H9 (cell line): Measurements from ENCODE around the gene PPP1R13B. TPM values are rescaled to one million over a fixed set of nuclear protein-coding genes. Genes with fewer than 3 reads are reported as not detected.

Experiments
- DNase-seq: peaks from one replicate; pipeline ENCODE4 v3.0.0-alpha.2; 2017
- H2AFZ ChIP-seq: one replicate; pipeline ENCODE4 v1.6.1; 2013; ENCODE audit warnings: mild to moderate bottlenecking, low read length, control low read depth, moderate library complexity
- H2AK5ac ChIP-seq: 2 replicates; pipeline ENCODE4 v1.6.1; 2013; ENCODE audit warnings: low read length, control low read depth, mixed read lengths; ENCODE audit not compliant: insufficient read length
- H2BK120ac ChIP-seq: one replicate; pipeline ENCODE4 v1.6.1; 2013; ENCODE audit warnings: low read depth, mild to moderate bottlenecking, low read length, control low read depth, inconsistent platforms; ENCODE audit not compliant: poor library complexity, severe bottlenecking
- H2BK12ac ChIP-seq: 2 replicates; pipeline ENCODE4 v1.6.1; 2013; ENCODE audit warnings: low read length, control low read depth, mixed read lengths, low read depth; ENCODE audit not compliant: insufficient read length
- H2BK15ac ChIP-seq: 2 replicates; pipeline ENCODE4 v1.6.1; 2013; ENCODE audit warnings: low read depth, low read length, control low read depth
- H2BK20ac ChIP-seq: one replicate; pipeline ENCODE4 v1.6.1; 2013; ENCODE audit warnings: low read depth, mild to moderate bottlenecking, low read length, control low read depth, inconsistent platforms; ENCODE audit not compliant: poor library complexity, severe bottlenecking
- H2BK5ac ChIP-seq: 2 replicates; pipeline ENCODE4 v1.6.1; 2013; ENCODE audit warnings: low read length, control low read depth, mixed read lengths; ENCODE audit not compliant: insufficient read length
- H3K14ac ChIP-seq: 2 replicates; pipeline ENCODE4 v1.6.1; 2013; ENCODE audit warnings: low read length, control low read depth; ENCODE audit not compliant: insufficient read depth
- H3K18ac ChIP-seq: 2 replicates; pipeline ENCODE4 v1.6.1; 2013; ENCODE audit warnings: low read depth, mild to moderate bottlenecking, mixed read lengths, low read length, control low read depth; ENCODE audit not compliant: insufficient read length
- H3K23ac ChIP-seq: 2 replicates; pipeline ENCODE4 v1.6.1; 2013; ENCODE audit warnings: low read length, control low read depth, mixed read lengths, low read depth; ENCODE audit not compliant: insufficient read length
- H3K23me2 ChIP-seq: 2 replicates; pipeline ENCODE4 v1.6.1; 2013; ENCODE audit warnings: low read depth, mild to moderate bottlenecking, mixed read lengths, low read length, control low read depth; ENCODE audit not compliant: insufficient read length, poor library complexity, severe bottlenecking
- H3K27ac ChIP-seq: 2 replicates; pipeline ENCODE4 v1.5.1; 2013; ENCODE audit warnings: low read length, control low read depth, mixed read lengths, low read depth; ENCODE audit not compliant: insufficient read length
- H3K27me3 ChIP-seq: 2 replicates; pipeline ENCODE4 v1.6.1; 2013; ENCODE audit warnings: low read length, control low read depth, inconsistent platforms; ENCODE audit not compliant: insufficient read depth
- H3K4ac ChIP-seq: 2 replicates; pipeline ENCODE4 v1.6.1; 2013; ENCODE audit warnings: low read depth, mild to moderate bottlenecking, control low read depth, inconsistent platforms, low read length, moderate library complexity
- H3K4me1 ChIP-seq: 2 replicates; pipeline ENCODE4 v1.6.1; 2013; ENCODE audit warnings: low read length, control low read depth, inconsistent platforms; ENCODE audit not compliant: insufficient read depth
- H3K4me2 ChIP-seq: 2 replicates; pipeline ENCODE4 v1.6.1; 2013; ENCODE audit warnings: low read length, control low read depth, mixed read lengths; ENCODE audit not compliant: insufficient read length, insufficient read depth
- H3K56ac ChIP-seq: 2 replicates; pipeline ENCODE4 v1.6.1; 2013; ENCODE audit warnings: low read depth, mild to moderate bottlenecking, mixed read lengths, low read length, control low read depth; ENCODE audit not compliant: insufficient read length
- H3K79me1 ChIP-seq: 2 replicates; pipeline ENCODE4 v1.6.1; 2013; ENCODE audit warnings: low read depth, mild to moderate bottlenecking, moderate library complexity, low read length, control low read depth, inconsistent platforms; ENCODE audit not compliant: insufficient read depth, poor library complexity, severe bottlenecking
- H3K79me2 ChIP-seq: 2 replicates; pipeline ENCODE4 v1.6.1; 2013; ENCODE audit warnings: low read length, control low read depth, inconsistent platforms; ENCODE audit not compliant: insufficient read depth
- H3K9ac ChIP-seq: 2 replicates; pipeline ENCODE4 v1.6.1; 2013; ENCODE audit warnings: low read length, control low read depth, mixed read lengths; ENCODE audit not compliant: insufficient read length; ENCODE audit errors: extremely low read depth
- H3K9me3 ChIP-seq: one replicate; pipeline ENCODE4 v1.6.1; 2013; ENCODE audit warnings: low read depth, low read length, inconsistent platforms; ENCODE audit not compliant: control insufficient read depth
- H3T11ph ChIP-seq: one replicate; pipeline ENCODE4 v1.6.1; 2013; ENCODE audit warnings: mild to moderate bottlenecking, low read length, control low read depth, inconsistent platforms
- H4K20me1 ChIP-seq: one replicate; pipeline ENCODE4 v1.6.1; 2013; ENCODE audit not compliant: control insufficient read depth, insufficient read length, insufficient read depth
- H4K5ac ChIP-seq: 2 replicates; pipeline ENCODE4 v1.6.1; 2013; ENCODE audit warnings: low read depth, mild to moderate bottlenecking, mixed read lengths, low read length, control low read depth; ENCODE audit not compliant: insufficient read length
- H4K8ac ChIP-seq: replicated peaks from 2 replicates; pipeline ENCODE4 v1.6.1; 2013; ENCODE audit warnings: low read length, control low read depth, mixed read lengths, low read depth; ENCODE audit not compliant: insufficient read length
- H4K91ac ChIP-seq: 2 replicates; pipeline ENCODE4 v1.6.1; 2013; ENCODE audit warnings: low read depth, mild to moderate bottlenecking, moderate library complexity, mixed read lengths, low read length, control low read depth; ENCODE audit not compliant: insufficient read length
- H3K27ac Mint-ChIP-seq, 3 experiments: 2 replicates in 2 of 3; 3 replicates in 1 of 3; pipeline ENCODE4 v1.8.0; 2020 to 2021; ENCODE audit warnings: mixed read lengths in 3 of 3, mild to moderate bottlenecking in 1 of 3, moderate library complexity in 1 of 3
- H3K27me3 Mint-ChIP-seq: 2 replicates; pipeline ENCODE4 v1.8.0; 2021; ENCODE audit warnings: low read depth, mild to moderate bottlenecking, moderate library complexity, mixed read lengths
- H3K36me3 Mint-ChIP-seq, 3 experiments: 2 replicates in 2 of 3; 3 replicates in 1 of 3; pipeline ENCODE4 v1.8.0; 2020 to 2021; ENCODE audit warnings: low read depth in 3 of 3, mixed read lengths in 3 of 3; ENCODE audit not compliant: insufficient read depth in 1 of 3
- H3K4me1 Mint-ChIP-seq, 2 experiments: 2 replicates each; pipeline ENCODE4 v1.8.0; 2020; ENCODE audit warnings: mixed read lengths in 2 of 2
- H3K4me3 Mint-ChIP-seq, 2 experiments: 2 replicates in 1 of 2; 3 replicates in 1 of 2; pipeline ENCODE4 v1.8.0; 2020 to 2021; ENCODE audit warnings: mild to moderate bottlenecking in 2 of 2, mixed read lengths in 2 of 2, moderate library complexity in 1 of 2
- H3K9me3 Mint-ChIP-seq, 2 experiments: 2 replicates in 1 of 2; 3 replicates in 1 of 2; pipeline ENCODE4 v1.8.0; 2020; ENCODE audit warnings: mild to moderate bottlenecking in 2 of 2, mixed read lengths in 2 of 2, moderate library complexity in 1 of 2
- WGBS: extraction: QIAGEN DNeasy Blood & Tissue Kit; methylation state at CpG from one replicate; pipeline ENCODE4 v1.1.7; 2013; ENCODE audit warnings: missing lambda C conversion rate, low lambda C conversion rate, mixed read lengths; ENCODE audit not compliant: insufficient read length; ENCODE audit errors: extremely low coverage; 5-methylcytosine and 5-hydroxymethylcytosine counted together
- total RNA-seq: library from RNA; stranded (reverse); gene quantifications from 2 replicates; pipeline ENCODE4 v1.2.1, GENCODE V29; 2021
- TF ChIP-seq, protein P1 (sequence below): fragments of 200-600 bp; sonication (generic); conservative IDR thresholded peaks from 3 replicates; pipeline ENCODE4 v1.8.0; 2021; ENCODE audit warnings: antibody characterized with exemption, mild to moderate bottlenecking

PPP1R13B gene
- total RNA-seq, 1 experiment from 2014 or later, result 6.0 TPM

GRCh38 chr14:103742499-103743255 lies 104.7 kb downstream of the PPP1R13B start:
- H3K27me3 ChIP-seq, result no peaks in the 10 kb centered on the region
- H2AFZ ChIP-seq, result no peak overlapping the region
- Mint-ChIP-seq H3K9me3 (no peaks in the 10 kb centered on the region), H3K27me3 (no peaks in the 10 kb centered on the region), H3K4me3 (no peak overlapping the region; a peak in 1 of 5 replicates), H3K4me1 (peaks cover 16 to 19% of the 10 kb centered on the region in 2 experiments), H3K27ac (peak overlapping the region; percentile 39 to 55 (median 47); a peak in 2 of 7 replicates), H3K36me3 (peaks cover 3 to 18% (median 10%) of the 10 kb centered on the region in 3 experiments; a peak in 6 of 7 replicates)
- DNase-seq, result no peak
- no peak overlapping the region for H3K18ac ChIP-seq
- H2AK5ac ChIP-seq, result no peak overlapping the region
- WGBS, result no CpG with 5 or more reads among the region's 14 CpGs
- no peaks in the 10 kb centered on the region for H4K20me1 ChIP-seq
- no peaks in the 10 kb centered on the region for H3K79me2 ChIP-seq
- H3K14ac ChIP-seq, result no peak overlapping the region
- no peaks in the 10 kb centered on the region for H3K79me1 ChIP-seq
- H4K91ac ChIP-seq, result no peak overlapping the region
- H3K23ac ChIP-seq, result no peak overlapping the region
- H3K9me3 ChIP-seq, result no peaks in the 10 kb centered on the region
- H3K4me2 ChIP-seq, result no peak overlapping the region
- no peak overlapping the region for H2BK20ac ChIP-seq
- TF ChIP-seq, protein P1, sequence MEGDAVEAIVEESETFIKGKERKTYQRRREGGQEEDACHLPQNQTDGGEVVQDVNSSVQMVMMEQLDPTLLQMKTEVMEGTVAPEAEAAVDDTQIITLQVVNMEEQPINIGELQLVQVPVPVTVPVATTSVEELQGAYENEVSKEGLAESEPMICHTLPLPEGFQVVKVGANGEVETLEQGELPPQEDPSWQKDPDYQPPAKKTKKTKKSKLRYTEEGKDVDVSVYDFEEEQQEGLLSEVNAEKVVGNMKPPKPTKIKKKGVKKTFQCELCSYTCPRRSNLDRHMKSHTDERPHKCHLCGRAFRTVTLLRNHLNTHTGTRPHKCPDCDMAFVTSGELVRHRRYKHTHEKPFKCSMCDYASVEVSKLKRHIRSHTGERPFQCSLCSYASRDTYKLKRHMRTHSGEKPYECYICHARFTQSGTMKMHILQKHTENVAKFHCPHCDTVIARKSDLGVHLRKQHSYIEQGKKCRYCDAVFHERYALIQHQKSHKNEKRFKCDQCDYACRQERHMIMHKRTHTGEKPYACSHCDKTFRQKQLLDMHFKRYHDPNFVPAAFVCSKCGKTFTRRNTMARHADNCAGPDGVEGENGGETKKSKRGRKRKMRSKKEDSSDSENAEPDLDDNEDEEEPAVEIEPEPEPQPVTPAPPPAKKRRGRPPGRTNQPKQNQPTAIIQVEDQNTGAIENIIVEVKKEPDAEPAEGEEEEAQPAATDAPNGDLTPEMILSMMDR, result no peak
- no peaks in the 10 kb centered on the region for H3K23me2 ChIP-seq
- no peak overlapping the region for H3K9ac ChIP-seq
- no peak overlapping the region for H3K27ac ChIP-seq
- H3T11ph ChIP-seq, result no peak overlapping the region
- peaks cover 6% of the 10 kb centered on the region; the same call in 1 of the 2 replicates for H3K4me1 ChIP-seq
- H4K5ac ChIP-seq, result no peak overlapping the region
- no peak overlapping the region for H4K8ac ChIP-seq
- H2BK15ac ChIP-seq, result no peak overlapping the region
- H2BK12ac ChIP-seq, result no peak overlapping the region
- no peak overlapping the region for H3K4ac ChIP-seq
- H3K56ac ChIP-seq, result no peak overlapping the region
- no peak overlapping the region for H2BK120ac ChIP-seq
- H2BK5ac ChIP-seq, result no peak overlapping the region
